HG03432 (cell line): ENCODE data around the gene ST8SIA4.

Experiments
- ATAC-seq: cut with Tn5 transposase; IDR thresholded peaks from one replicate; pipeline ENCODE4 v1.9.1; 2021; ENCODE audit warnings: mild to moderate bottlenecking, moderate library complexity; ENCODE audit not compliant: unreplicated experiment

Gene ST8SIA4

DNA sequence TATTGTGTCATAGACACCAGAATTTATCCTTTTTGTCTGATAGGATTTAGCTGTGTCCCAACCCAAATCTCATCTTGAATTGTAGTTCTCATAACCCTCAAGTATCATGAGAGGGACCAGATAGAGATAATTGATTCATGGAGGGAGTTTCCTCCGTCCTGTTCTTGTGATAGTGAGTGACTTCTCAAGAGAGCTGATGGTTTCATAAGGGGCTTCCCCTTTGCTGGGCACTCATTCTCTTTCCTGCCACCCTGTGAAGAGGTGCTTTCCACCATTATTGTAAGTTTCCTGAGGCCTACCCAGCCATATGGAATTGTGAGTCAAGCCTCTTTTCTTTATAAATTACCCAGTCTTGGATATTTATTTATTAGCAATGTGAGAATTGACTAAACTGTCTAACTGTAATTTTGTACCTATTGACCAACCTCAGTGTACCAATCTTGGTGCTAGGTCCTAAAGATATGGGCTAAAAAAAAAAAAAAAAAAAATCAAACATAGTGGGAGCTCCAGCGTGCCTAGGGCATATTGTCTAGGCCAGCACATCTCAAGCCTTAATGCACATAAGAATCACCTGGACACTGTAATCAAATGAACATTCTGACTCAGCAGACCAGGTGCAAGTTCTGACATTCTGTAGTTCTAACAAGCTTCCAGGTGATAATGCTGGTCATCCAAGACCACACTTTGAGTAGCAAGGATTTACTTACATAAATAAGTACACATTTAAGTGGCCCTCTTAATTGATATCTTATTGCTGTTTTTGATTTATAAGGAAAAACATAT, 30.5 kb downstream of the ST8SIA4 start:
- peak; percentile 83 for ATAC-seq

DNA sequence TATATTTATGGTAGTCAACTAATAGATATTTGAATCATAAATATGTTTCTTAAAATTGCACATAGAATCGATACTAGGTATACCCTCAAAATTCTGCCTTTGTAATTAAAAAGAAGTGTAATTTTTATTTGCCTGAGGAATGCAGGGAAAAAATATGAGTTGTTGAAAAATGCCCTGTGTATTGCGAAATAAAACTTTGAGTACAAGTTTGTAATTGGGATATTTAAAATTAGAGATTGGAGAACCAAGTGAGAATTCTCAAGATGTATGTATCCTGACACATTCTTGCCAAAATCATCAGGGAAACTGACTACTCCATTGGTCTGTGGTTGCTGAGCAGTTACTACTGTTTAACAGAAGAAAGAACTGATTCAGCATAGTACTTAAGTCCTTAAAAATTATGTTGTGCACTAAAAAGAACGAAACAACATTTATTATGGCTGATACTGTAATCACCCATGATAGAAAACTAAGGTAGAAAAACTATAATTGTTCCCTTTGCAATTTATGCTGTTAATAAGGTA, 36.0 kb downstream of the ST8SIA4 start:
- no peak for ATAC-seq

DNA sequence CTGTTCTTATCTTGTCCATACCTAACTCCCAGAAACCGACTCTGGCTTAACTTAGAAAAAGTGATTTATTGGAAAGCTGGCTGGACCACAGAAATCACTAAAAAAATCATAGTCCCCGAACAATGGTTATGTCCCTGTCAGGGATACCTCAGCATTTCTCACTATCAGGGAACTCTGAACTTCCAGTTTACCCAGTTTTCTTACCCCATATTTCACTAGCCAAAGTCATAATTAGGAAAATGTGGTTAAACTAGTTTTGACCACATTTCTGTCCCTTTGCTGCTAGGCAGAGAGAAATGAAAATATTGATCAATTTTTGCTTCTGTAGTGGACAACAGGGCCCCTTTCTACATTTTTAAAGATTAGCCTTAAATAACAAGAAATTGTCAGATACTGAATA, 38.2 kb downstream of the ST8SIA4 start:
- ATAC-seq, result no peak

GRCh38 chr5:100863739-100864138, 39.3 kb downstream of the ST8SIA4 start:
- no peak for ATAC-seq

- no peak for ATAC-seq
These were observed 41.9 kb downstream of the ST8SIA4 start for GRCh38 chr5:100861148-100861547.

- peak; percentile 48 for ATAC-seq
These were observed 42.7 kb downstream of the ST8SIA4 start for GRCh38 chr5:100860407-100860806.

- ATAC-seq, result no peak
These were observed 44.0 kb downstream of the ST8SIA4 start for GRCh38 chr5:100858987-100859545.

DNA sequence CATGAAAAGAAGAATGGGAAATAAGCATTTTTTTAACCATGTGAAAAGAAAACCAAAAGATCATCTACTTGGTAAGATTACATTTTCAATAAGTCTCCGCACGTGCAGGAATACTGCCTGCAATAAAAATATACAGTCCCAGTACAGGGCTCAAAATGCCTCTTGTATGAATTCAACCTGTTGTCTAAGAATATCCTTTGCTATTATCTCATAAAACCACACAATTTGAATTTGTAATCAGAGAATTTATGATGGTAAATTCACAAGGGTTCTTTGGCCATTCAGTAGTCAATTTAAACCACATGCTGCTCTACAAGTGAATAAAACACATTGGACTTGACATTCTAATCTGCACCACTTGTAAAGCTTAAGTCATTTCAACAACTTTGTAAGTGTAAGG, 46.6 kb downstream of the ST8SIA4 start:
- no peak for ATAC-seq

GRCh38 chr5:100855937-100856430, 47.1 kb downstream of the ST8SIA4 start:
- ATAC-seq, result no peak

- ATAC-seq, result no peak
These were observed 47.8 kb downstream of the ST8SIA4 start for GRCh38 chr5:100855295-100855694.

GRCh38 chr5:100854591-100854990, 48.5 kb downstream of the ST8SIA4 start:
- no peak for ATAC-seq

- no peak for ATAC-seq
These were observed 49.5 kb downstream of the ST8SIA4 start for GRCh38 chr5:100853582-100853981.

DNA sequence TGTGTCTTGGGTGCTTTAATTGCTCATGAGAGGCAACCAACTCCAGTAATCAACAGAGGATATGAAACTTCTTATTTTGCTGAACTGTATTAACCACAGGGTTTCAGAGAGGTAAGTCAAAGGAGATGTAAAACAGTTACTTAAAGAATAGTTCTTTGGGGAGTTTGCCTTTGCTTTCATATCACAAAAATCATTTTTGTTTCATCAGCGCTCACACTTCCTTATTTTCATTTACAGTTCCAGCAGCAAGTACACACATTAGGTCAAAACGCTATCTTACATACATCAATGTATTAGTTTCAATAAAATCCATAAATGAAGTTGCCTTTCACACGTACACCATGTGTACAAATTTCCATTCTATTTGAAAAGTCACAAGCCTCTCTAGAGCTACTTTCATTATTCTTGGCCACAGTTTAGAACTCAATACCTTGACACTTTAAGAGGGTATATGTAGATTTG, 50.1 kb downstream of the ST8SIA4 start:
- ATAC-seq, result peak; percentile 94

DNA sequence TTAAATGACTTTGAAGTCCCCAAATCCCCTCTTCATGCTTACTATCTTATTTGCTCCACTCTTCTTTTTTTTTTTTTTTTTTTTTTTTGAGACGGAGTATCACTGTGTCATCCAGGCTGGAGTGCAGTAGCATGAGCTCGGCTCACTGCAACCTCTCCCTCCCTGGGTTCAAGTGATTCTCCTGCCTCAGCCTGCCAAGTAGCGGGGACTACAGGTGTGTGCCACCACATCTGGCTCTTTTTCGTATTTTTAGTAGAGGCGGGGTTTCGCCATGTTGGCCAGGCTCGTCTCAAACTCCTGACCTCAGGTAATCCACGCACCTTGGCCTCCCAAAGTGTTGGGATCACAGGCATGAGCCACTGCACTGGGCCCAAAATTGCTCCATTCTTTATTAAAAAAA, 51.0 kb downstream of the ST8SIA4 start:
- no peak for ATAC-seq

DNA sequence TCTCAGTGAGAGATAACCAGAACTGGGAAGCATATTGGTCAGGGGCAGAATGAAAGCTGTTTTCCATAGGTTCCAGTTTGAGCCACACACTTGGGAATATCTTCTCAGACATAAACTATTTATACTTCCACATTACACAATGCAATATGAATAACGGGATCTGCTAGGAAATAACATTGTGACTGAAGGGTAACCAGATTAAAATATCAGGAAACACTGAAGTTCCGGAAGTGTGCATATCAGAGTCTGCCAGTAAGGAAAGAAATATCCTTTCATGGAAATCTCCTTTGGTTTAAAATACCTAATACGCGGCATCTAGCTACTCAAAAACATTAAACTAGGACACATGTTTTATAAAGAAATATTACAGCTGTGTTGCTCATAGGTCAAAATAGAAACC, 56.3 kb downstream of the ST8SIA4 start:
- ATAC-seq, result no peak

- ATAC-seq, result no peak
These were observed 61.0 kb downstream of the ST8SIA4 start for GRCh38 chr5:100842080-100842479.

- peak; percentile 43 for ATAC-seq
These were observed 61.6 kb downstream of the ST8SIA4 start for GRCh38 chr5:100841358-100842076.

GRCh38 chr5:100840789-100841188, 62.3 kb downstream of the ST8SIA4 start:
- peak; percentile 42 for ATAC-seq

GRCh38 chr5:100840370-100840769, 62.7 kb downstream of the ST8SIA4 start:
- ATAC-seq, result peak; percentile 85

DNA sequence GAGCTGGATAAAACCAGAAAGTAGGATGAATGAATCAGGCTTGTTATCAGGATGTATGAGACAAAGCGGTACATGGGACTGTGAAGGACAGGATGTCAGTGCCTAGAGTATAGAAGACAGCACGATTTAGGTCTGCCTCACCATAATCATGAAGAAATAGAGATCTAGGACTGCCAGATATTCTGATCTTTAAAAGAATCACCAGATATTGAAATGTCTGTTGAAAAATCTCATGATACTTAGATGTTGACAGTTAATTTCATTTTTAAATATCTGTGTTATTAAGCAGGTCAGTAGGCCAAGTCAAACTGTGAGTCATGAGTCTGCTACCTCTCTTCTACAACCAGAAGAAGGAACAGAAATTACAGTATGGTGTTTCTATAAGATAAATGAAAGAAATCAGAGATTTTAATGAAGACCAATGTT, 65.0 kb downstream of the ST8SIA4 start:
- peak; percentile 31 for ATAC-seq

GRCh38 chr5:100834519-100834918, 68.6 kb downstream of the ST8SIA4 start:
- no peak for ATAC-seq
